Tibial artery (tissue), 4 donors: ENCODE measurements around the gene SORT1.

Source experiments
- DNase-seq, 2 donors: peaks; one replicate each; pipeline ENCODE4 v3.0.0-alpha.2; 2019
- H3K27ac ChIP-seq, 2 donors: fragments of 200-600 bp; sonication (generic) in 1 of 2; 1 replicate in 1 of 2; 2 replicates in 1 of 2; pipeline ENCODE4 v1.5.1; 2018 to 2019; ENCODE audit warnings: mild to moderate bottlenecking in 1 of 2
- H3K27me3 ChIP-seq, 2 donors: fragments of 200-600 bp; sonication (generic) in 1 of 2; one replicate each; pipeline versions ENCODE4 v1.5.1 to v1.6.0; 2016 to 2019
- H3K36me3 ChIP-seq, 3 donors: fragments of 200-600 bp; sonication (generic) in 2 of 3; one replicate each; pipeline ENCODE4 v1.5.1; 2016 to 2019; ENCODE audit warnings: mild to moderate bottlenecking in 2 of 3
- H3K4me1 ChIP-seq, 4 donors: fragments of 200-600 bp; sonication (generic) in 2 of 4; 1 replicate in 3 of 4; 2 replicates in 1 of 4; pipeline ENCODE4 v1.5.1; 2016 to 2019
- H3K4me3 ChIP-seq, 2 donors: fragments of 200-600 bp; sonication (generic) in 1 of 2; 1 replicate in 1 of 2; 2 replicates in 1 of 2; pipeline ENCODE4 v1.5.1; 2018 to 2019; ENCODE audit warnings: mild to moderate bottlenecking in 2 of 2
- H3K9me3 ChIP-seq, 3 donors: fragments of 200-600 bp; sonication (generic) in 1 of 3; one replicate each; pipeline ENCODE4 v1.5.1; 2016 to 2019
- CTCF ChIP-seq, 2 experiments: fragments of 200-600 bp in 1 of 2; fragments of 450-650 bp in 1 of 2; IDR thresholded peaks; one replicate each; pipeline ENCODE4 v1.5.1; 2017 to 2019; ENCODE audit warnings: antibody characterized with exemption in 2 of 2, mild to moderate bottlenecking in 1 of 2, moderate library complexity in 1 of 2
- intact Hi-C: fragments of 100-400 bp; cut with DNase I; formaldehyde crosslinking; loops from one replicate; pipeline ENCODE4 v1.15.0; 2023; ENCODE audit warnings: low total_unique reads

The SORT1 gene

GRCh38 chr1:109259674-109260557 lies 137.8 kb downstream of the SORT1 start:
- H3K27ac ChIP-seq = no peak overlapping the region
- H3K36me3 ChIP-seq = peaks cover 0 to 29% (median 9%) of the 10 kb centered on the region in 3 donors
- no peak overlapping the region for H3K4me3 ChIP-seq
- no peak for DNase-seq
- H3K27me3 ChIP-seq = no peaks in the 10 kb centered on the region
- intact Hi-C loops = loop anchor here (10.0 kb wide), 1 partner anchor 225 kb away; the partner anchor contains the start of gene ATXN7L2
- peaks cover 0 to 24% (median 7%) of the 10 kb centered on the region in 4 donors for H3K4me1 ChIP-seq
- TF ChIP-seq CTCF (IDR thresholded peaks at IDR 0.05) = no peak
- H3K9me3 ChIP-seq = no peaks in the 10 kb centered on the region
